Measurements from ENCODE around the gene CD37.
"Not testable (repeated sequence)": the region's sequence is repeated elsewhere in the genome, so short reads cannot be mapped to it uniquely, and the experiment has no call there.

GRCh38 chr19:49298653-49299052, 36.6 kb upstream of the CD37 start:
- not testable (repeated sequence) for TF ChIP-seq CTCF, POLR2A (IDR thresholded peaks at IDR 0.05)

Measured in body of pancreas (tissue), 4 donors.